Ascending aorta (tissue), 2 donors: ENCODE data around the gene HBS1L. TPM values are rescaled to one million over a fixed set of nuclear protein-coding genes. Genes with fewer than 3 reads are reported as not detected.

Experiments
- DNase-seq, 2 donors: peaks; one replicate each; pipeline ENCODE4 v3.0.0-alpha.2; 2019; ENCODE audit warnings: low spot score in 2 of 2
- H3K27ac ChIP-seq, 2 donors: fragments of 200-600 bp; sonication (generic); one replicate each; pipeline ENCODE4 v1.5.1; 2016 to 2017; ENCODE audit warnings: mild to moderate bottlenecking in 1 of 2
- H3K27me3 ChIP-seq: fragments of 200-600 bp; sonication (generic); one replicate; pipeline ENCODE4 v1.5.1; 2017
- H3K36me3 ChIP-seq, 2 donors: fragments of 200-600 bp; sonication (generic); one replicate each; pipeline ENCODE4 v1.5.1; 2016
- H3K4me1 ChIP-seq, 2 donors: fragments of 200-600 bp; sonication (generic); one replicate each; pipeline ENCODE4 v1.5.1; 2016 to 2017; ENCODE audit warnings: mild to moderate bottlenecking in 1 of 2
- H3K4me3 ChIP-seq, 2 donors: fragments of 200-600 bp; sonication (generic); one replicate each; pipeline ENCODE4 v1.5.1; 2016 to 2017; ENCODE audit warnings: mild to moderate bottlenecking in 1 of 2
- H3K9me3 ChIP-seq, 2 donors: fragments of 200-600 bp; sonication (generic); one replicate each; pipeline ENCODE4 v1.5.1; 2016
- CTCF ChIP-seq, 3 experiments: fragments of 200-600 bp in 2 of 3; fragments of 450-650 bp in 1 of 3; sonication (generic) in 2 of 3; IDR thresholded peaks; one replicate each; pipeline ENCODE4 v1.5.1; 2016 to 2019; ENCODE audit warnings: antibody characterized with exemption in 3 of 3, mild to moderate bottlenecking in 1 of 3, moderate library complexity in 1 of 3
- intact Hi-C: fragments of 100-400 bp; cut with DNase I; formaldehyde crosslinking; loops from one replicate; pipeline ENCODE4 v1.15.1; 2023
- total RNA-seq: library from RNA; depleted of rRNA; stranded (reverse); fragments of >200 nt; gene quantifications from one replicate; pipeline ENCODE4 v1.1.0, GENCODE V29; 2016

The HBS1L gene
- total RNA-seq, 1 donor from 2014 or later = 9.8 TPM

- DNase-seq = no peak
- H3K9me3 ChIP-seq = no peaks in the 10 kb centered on the region
- H3K36me3 ChIP-seq = no peaks in the 10 kb centered on the region
- H3K27me3 ChIP-seq = no peaks in the 10 kb centered on the region
- TF ChIP-seq CTCF (IDR thresholded peaks at IDR 0.05) = no peak
- H3K27ac ChIP-seq = no peak overlapping the region
- intact Hi-C loops = no loop called here
- H3K4me3 ChIP-seq = no peak overlapping the region
- no peaks in the 10 kb centered on the region for H3K4me1 ChIP-seq
These were observed 121.8 kb downstream of the HBS1L start for GRCh38 chr6:134932535-134933470.

- no peak for TF ChIP-seq CTCF (IDR thresholded peaks at IDR 0.05)
- Histone ChIP-seq H3K4me1 (no peaks in the 10 kb centered on the region), H3K9me3 (no peaks in the 10 kb centered on the region), H3K27ac (no peak overlapping the region), H3K4me3 (no peak overlapping the region), H3K36me3 (no peaks in the 10 kb centered on the region), H3K27me3 (no peaks in the 10 kb centered on the region)
- DNase-seq = no peak
- intact Hi-C loops = no loop called here
These were observed 122.5 kb downstream of the HBS1L start for GRCh38 chr6:134932098-134932497.

GRCh38 chr6:134930463-134930862 lies 124.2 kb downstream of the HBS1L start:
- no peak for DNase-seq
- Histone ChIP-seq H3K27ac (no peak overlapping the region), H3K4me1 (no peaks in the 10 kb centered on the region), H3K36me3 (no peaks in the 10 kb centered on the region), H3K4me3 (no peak overlapping the region), H3K27me3 (no peaks in the 10 kb centered on the region), H3K9me3 (no peaks in the 10 kb centered on the region)
- intact Hi-C loops = no loop called here
- no peak for TF ChIP-seq CTCF (IDR thresholded peaks at IDR 0.05)

DNA sequence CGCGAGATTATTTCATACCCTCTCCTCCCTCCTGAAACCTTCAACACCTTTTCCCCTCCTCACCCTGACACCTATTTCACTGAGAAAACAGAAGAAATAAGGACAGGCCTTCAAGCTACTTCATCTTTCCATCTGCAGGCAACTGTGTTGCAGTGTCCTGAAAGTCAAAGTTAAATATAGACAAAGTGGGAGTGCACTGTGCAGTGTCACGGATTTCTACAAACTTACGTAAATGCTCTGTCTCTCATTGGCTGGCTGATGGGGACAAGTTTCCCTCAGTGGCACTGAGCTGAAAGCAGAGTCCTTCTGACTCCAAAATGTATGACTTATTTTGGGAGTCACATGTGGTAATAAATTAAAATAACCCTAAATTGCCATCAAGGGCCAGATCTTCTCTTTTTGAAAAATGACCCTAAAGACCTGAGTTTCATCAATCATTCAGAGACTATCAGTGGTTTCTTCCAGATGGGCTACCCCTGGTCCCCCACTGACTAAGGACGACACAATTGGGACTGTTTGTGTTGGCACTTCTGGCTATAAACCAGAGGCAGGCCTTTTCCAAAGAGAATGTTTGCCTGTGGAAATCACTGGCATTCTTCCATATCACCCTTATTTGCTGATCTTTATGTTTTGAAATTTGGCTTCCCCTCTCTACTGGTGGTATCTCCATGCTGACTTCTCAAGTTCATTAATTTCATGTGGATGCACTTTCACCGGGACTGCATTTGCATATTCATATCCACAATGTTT lies 126.3 kb downstream of the HBS1L start:
- no peaks in the 10 kb centered on the region for H3K9me3 ChIP-seq
- no peak overlapping the region for H3K27ac ChIP-seq
- no peak for TF ChIP-seq CTCF (IDR thresholded peaks at IDR 0.05)
- H3K27me3 ChIP-seq = no peaks in the 10 kb centered on the region
- no peaks in the 10 kb centered on the region for H3K36me3 ChIP-seq
- H3K4me3 ChIP-seq = no peak overlapping the region
- intact Hi-C loops = no loop called here
- no peaks in the 10 kb centered on the region for H3K4me1 ChIP-seq
- no peak for DNase-seq

DNA sequence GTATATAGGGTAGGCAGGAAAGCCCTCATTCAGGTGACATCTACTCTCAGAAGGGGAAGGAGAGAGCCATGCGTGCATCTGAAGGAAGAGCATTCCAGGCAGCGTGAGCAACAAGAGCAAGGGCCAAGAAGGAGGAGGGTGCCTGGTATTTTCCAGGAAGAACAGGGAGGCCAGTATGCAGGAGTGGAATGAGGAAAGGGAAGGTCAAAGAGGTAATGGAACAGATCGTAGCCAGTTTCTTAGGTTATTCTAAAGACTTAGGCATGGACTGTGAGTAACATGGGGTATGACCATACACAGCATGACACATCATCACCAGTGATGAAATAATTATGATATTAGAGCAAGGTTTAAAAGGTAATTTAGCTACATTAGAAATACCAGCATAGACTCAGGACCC lies 128.8 kb downstream of the HBS1L start:
- intact Hi-C loops = no loop called here
- no peak overlapping the region for H3K4me3 ChIP-seq
- no peaks in the 10 kb centered on the region for H3K36me3 ChIP-seq
- H3K27me3 ChIP-seq = no peaks in the 10 kb centered on the region
- H3K9me3 ChIP-seq = no peaks in the 10 kb centered on the region
- no peaks in the 10 kb centered on the region for H3K4me1 ChIP-seq
- TF ChIP-seq CTCF (IDR thresholded peaks at IDR 0.05) = no peak
- DNase-seq = no peak
- no peak overlapping the region for H3K27ac ChIP-seq
